IMR-90 (cell line): ENCODE data around the gene SPZ1. TPM values are rescaled to one million over a fixed set of nuclear protein-coding genes. Genes with fewer than 3 reads are reported as not detected.

Experiments
- ATAC-seq: fragments of 200-7000 bp; cut with Tn5 transposase; 2 replicates; pipeline ENCODE4 v1.9.1; 2020; ENCODE audit warnings: low read depth, mild to moderate bottlenecking, moderate library complexity
- BruUV-seq: library from RNA; stranded (reverse); fragments of 400-500 nt; replicated peaks from 2 replicates; lab custom pipeline; 2021; lab: Mats Ljungman, UMichigan
- CTCF ChIA-PET: fragments of 300-600 bp; formaldehyde crosslinking; extraction: SDS; loops from one replicate; lab custom pipeline; 2021; ENCODE audit warnings: antibody characterized with exemption; lab: Yijun Ruan, JAX
- POLR2A ChIA-PET: fragments of 300-600 bp; sonication (Branson Sonifier 250); formaldehyde crosslinking; loops from one replicate; lab custom pipeline; 2022; ENCODE audit warnings: antibody characterized with exemption; ENCODE audit not compliant: unreplicated experiment; lab: Charles Lee
- DNase-seq: peaks from one replicate; pipeline ENCODE4 v3.0.0; 2013
- H2AFZ ChIP-seq: replicated peaks from 2 replicates; pipeline ENCODE3; 2013; ENCODE audit warnings: low read length, mild to moderate bottlenecking; ENCODE audit not compliant: poor library complexity
- H2AK5ac ChIP-seq: 2 replicates; pipeline ENCODE4 v1.6.1; 2013; ENCODE audit warnings: low read depth, low read length, inconsistent platforms
- H2AK9ac ChIP-seq: replicated peaks from 2 replicates; pipeline ENCODE3; 2013; ENCODE audit warnings: mild to moderate bottlenecking, low read depth, low read length, moderate library complexity; ENCODE audit not compliant: poor library complexity
- H2BK120ac ChIP-seq: 2 replicates; pipeline ENCODE4 v1.6.1; 2013; ENCODE audit warnings: low read depth, low read length, inconsistent platforms
- H2BK15ac ChIP-seq: 3 replicates; pipeline ENCODE4 v1.6.1; 2013; ENCODE audit warnings: low read depth, low read length, inconsistent platforms
- H2BK20ac ChIP-seq: 2 replicates; pipeline ENCODE4 v1.6.1; 2013; ENCODE audit warnings: low read depth, mild to moderate bottlenecking, inconsistent platforms, low read length, moderate library complexity
- H2BK5ac ChIP-seq: 2 replicates; pipeline ENCODE4 v1.6.1; 2013; ENCODE audit warnings: mild to moderate bottlenecking, low read depth, low read length, inconsistent platforms; ENCODE audit not compliant: poor library complexity, severe bottlenecking
- H3K14ac ChIP-seq: replicated peaks from 2 replicates; pipeline ENCODE4 v1.6.1; 2013; ENCODE audit warnings: low read depth, low read length, inconsistent platforms
- H3K18ac ChIP-seq: 2 replicates; pipeline ENCODE4 v1.6.1; 2013; ENCODE audit warnings: low read depth, low read length, control low read depth
- H3K23ac ChIP-seq: 2 replicates; pipeline ENCODE4 v1.6.1; 2013; ENCODE audit warnings: low read depth, low read length, inconsistent platforms
- H3K27ac ChIP-seq: 2 replicates; pipeline ENCODE4 v1.5.1; 2013; ENCODE audit warnings: mild to moderate bottlenecking, control low read depth, low read length; ENCODE audit not compliant: insufficient read depth
- H3K27me3 ChIP-seq: 2 replicates; pipeline ENCODE4 v1.6.1; 2013; ENCODE audit warnings: low read length; ENCODE audit not compliant: control insufficient read depth, insufficient read depth
- H3K36me3 ChIP-seq: 2 replicates; pipeline ENCODE4 v1.6.1; 2013; ENCODE audit warnings: low read length, mixed read lengths; ENCODE audit not compliant: control insufficient read depth, insufficient read depth
- H3K4ac ChIP-seq: 2 replicates; pipeline ENCODE4 v1.6.1; 2013; ENCODE audit warnings: low read depth, low read length, inconsistent platforms
- H3K4me1 ChIP-seq: 2 replicates; pipeline ENCODE4 v1.6.1; 2013; ENCODE audit warnings: low read length, mixed read lengths; ENCODE audit not compliant: control insufficient read depth, insufficient read depth
- H3K4me2 ChIP-seq: 2 replicates; pipeline ENCODE4 v1.6.1; 2013; ENCODE audit warnings: low read depth, mild to moderate bottlenecking, control low read depth, low read length, moderate library complexity
- H3K4me3 ChIP-seq: 2 replicates; pipeline ENCODE4 v1.5.1; 2013; ENCODE audit warnings: low read depth, mild to moderate bottlenecking, control low read depth, low read length, moderate library complexity; ENCODE audit not compliant: insufficient read depth
- H3K56ac ChIP-seq: 2 replicates; pipeline ENCODE4 v1.6.1; 2013; ENCODE audit warnings: low read length, inconsistent platforms; ENCODE audit not compliant: insufficient read depth; ENCODE audit errors: extremely low read depth
- H3K79me1 ChIP-seq, 2 experiments: 2 replicates each; pipeline ENCODE4 v1.6.1; 2013; ENCODE audit warnings: low read length in 2 of 2, inconsistent platforms in 1 of 2, low read depth in 1 of 2
- H3K9ac ChIP-seq: 2 replicates; pipeline ENCODE4 v1.6.1; 2013; ENCODE audit warnings: low read depth, low read length, control low read depth
- H3K9me1 ChIP-seq: 2 replicates; pipeline ENCODE4 v1.6.1; 2013; ENCODE audit warnings: low read length, inconsistent platforms; ENCODE audit not compliant: insufficient read depth
- H3K9me3 ChIP-seq: 2 replicates; pipeline ENCODE4 v1.6.1; 2013; ENCODE audit warnings: low read length; ENCODE audit not compliant: control insufficient read depth, insufficient read depth
- H4K20me1 ChIP-seq: 2 replicates; pipeline ENCODE4 v1.6.1; 2013; ENCODE audit warnings: low read length, inconsistent platforms; ENCODE audit not compliant: insufficient read depth
- H4K5ac ChIP-seq: 2 replicates; pipeline ENCODE4 v1.6.1; 2013; ENCODE audit warnings: mild to moderate bottlenecking, low read depth, low read length, control low read depth
- H4K8ac ChIP-seq, 2 experiments: 2 replicates each; pipeline ENCODE4 v1.6.1; 2013; ENCODE audit warnings: low read depth in 2 of 2, low read length in 2 of 2, control low read depth in 1 of 2, inconsistent platforms in 1 of 2
- H4K91ac ChIP-seq: 2 replicates; pipeline ENCODE4 v1.6.1; 2013; ENCODE audit warnings: low read depth, low read length, inconsistent platforms; ENCODE audit not compliant: insufficient read depth
- BHLHE40 ChIP-seq: fragments of 150-350 bp; IDR thresholded peaks from 2 replicates; pipeline ENCODE4 v1.6.1; 2016; ENCODE audit warnings: mild to moderate bottlenecking, low read depth, low read length
- CEBPB ChIP-seq: IDR thresholded peaks from 2 replicates; pipeline ENCODE4 v1.6.1; 2012; ENCODE audit warnings: low read depth, low read length, improper control_type of control experiment
- CHD1 ChIP-seq: IDR thresholded peaks from 2 replicates; pipeline ENCODE4 v1.6.1; 2012; ENCODE audit warnings: low read depth, low read length, improper control_type of control experiment
- CTCF ChIP-seq: conservative IDR thresholded peaks from 2 replicates; pipeline ENCODE4 v1.5.1; 2012; ENCODE audit warnings: mild to moderate bottlenecking, low read depth, low read length, improper control_type of control experiment
- ELK1 ChIP-seq: fragments of 150-350 bp; IDR thresholded peaks from 2 replicates; pipeline ENCODE4 v1.6.1; 2016; ENCODE audit warnings: low read depth, mild to moderate bottlenecking, low read length, moderate library complexity, borderline replicate concordance
- FOS ChIP-seq: fragments of 150-350 bp; IDR thresholded peaks from 2 replicates; pipeline ENCODE4 v1.6.1; 2016; ENCODE audit warnings: low read depth, low read length
- MAFK ChIP-seq: IDR thresholded peaks from 2 replicates; pipeline ENCODE4 v1.6.1; 2012; ENCODE audit warnings: low read depth, low read length, improper control_type of control experiment
- MAZ ChIP-seq: IDR thresholded peaks from 2 replicates; pipeline ENCODE4 v1.6.1; 2012; ENCODE audit warnings: low read depth, mild to moderate bottlenecking, low read length, improper control_type of control experiment, moderate library complexity, borderline replicate concordance
- MXI1 ChIP-seq: IDR thresholded peaks from 2 replicates; pipeline ENCODE4 v1.6.1; 2012; ENCODE audit warnings: low read depth, mild to moderate bottlenecking, low read length, moderate library complexity, borderline replicate concordance
- NFE2L2 ChIP-seq: fragments of 150-350 bp; IDR thresholded peaks from 2 replicates; pipeline ENCODE4 v1.6.1; 2016; ENCODE audit warnings: low read depth, mild to moderate bottlenecking, low read length
- POLR2A ChIP-seq: IDR thresholded peaks from 2 replicates; pipeline ENCODE4 v1.6.1; 2012; ENCODE audit warnings: mild to moderate bottlenecking, low read depth, low read length
- RAD21 ChIP-seq: IDR thresholded peaks from 2 replicates; pipeline ENCODE4 v1.6.1; 2012; ENCODE audit warnings: low read length, improper control_type of control experiment
- RCOR1 ChIP-seq: IDR thresholded peaks from 2 replicates; pipeline ENCODE4 v1.6.1; 2012; ENCODE audit warnings: mild to moderate bottlenecking, low read length, improper control_type of control experiment; ENCODE audit not compliant: insufficient replicate concordance
- RFX5 ChIP-seq: IDR thresholded peaks from 2 replicates; pipeline ENCODE4 v1.8.0; 2012; ENCODE audit warnings: low read depth, mild to moderate bottlenecking, low read length, moderate library complexity
- SMC3 ChIP-seq: fragments of 150-350 bp; IDR thresholded peaks from 2 replicates; pipeline ENCODE4 v1.6.1; 2016; ENCODE audit warnings: low read depth, mild to moderate bottlenecking, antibody characterized with exemption, low read length, moderate library complexity
- USF2 ChIP-seq: fragments of 150-350 bp; IDR thresholded peaks from 2 replicates; pipeline ENCODE4 v1.6.1; 2017; ENCODE audit warnings: mild to moderate bottlenecking, antibody characterized with exemption, low read length, low read depth
- WGBS, 2 experiments: methylation state at CpG; one replicate each; pipeline versions ENCODE4 v1.1.5 to v1.1.7; 2013; ENCODE audit warnings: missing lambda C conversion rate in 2 of 2; ENCODE audit not compliant: insufficient read length in 1 of 2; ENCODE audit errors: extremely low coverage in 2 of 2; 5-methylcytosine and 5-hydroxymethylcytosine counted together
- dilution Hi-C: fragments of 300-500 bp; cut with HindIII; formaldehyde crosslinking; loops from one replicate; pipeline ENCODE4 v1.14.3; 2018; ENCODE audit warnings: low sequenced_read_pairs; ENCODE audit not compliant: unreplicated experiment
- in situ Hi-C: fragments of 300-500 bp; cut with MboI; formaldehyde crosslinking; loops from 3 replicates; pipeline ENCODE4 v1.14.3; 2019; ENCODE audit warnings: low sequenced_read_pairs, inconsistent platforms, mixed read lengths
- intact Hi-C: fragments of 100-400 bp; cut with micrococcal nuclease; formaldehyde crosslinking; loops from 2 replicates; pipeline ENCODE4 v1.10.0; 2022
- polyA plus RNA-seq, 3 experiments: library from polyadenylated mRNA; depleted of rRNA; stranded (reverse); fragments of >200 nt; gene quantifications; 2 replicates each; pipeline ENCODE4 v1.2.3, GENCODE V29; 2012; ENCODE audit warnings: low replicate concordance in 1 of 3
- total RNA-seq: library from RNA; depleted of rRNA; stranded (reverse); fragments of >200 nt; gene quantifications from 2 replicates; pipeline ENCODE4 v1.2.3, GENCODE V29; 2012

SPZ1 gene
- total and polyA plus RNA-seq, 2 of the 4 experiments (the other 2 are of a cell fraction), result not detected

- DNase-seq, result no peak
- Histone ChIP-seq H3K4me2 (no peak overlapping the region), H3K4ac (no peak overlapping the region), H4K8ac (no peak overlapping the region), H3K4me3 (no peak overlapping the region), H2BK20ac (no peak overlapping the region), H3K36me3 (no peaks in the 10 kb centered on the region), H3K23ac (no peak overlapping the region), H2BK5ac (no peak overlapping the region), H4K20me1 (no peaks in the 10 kb centered on the region), H2AK5ac (no peak overlapping the region), H4K5ac (no peak overlapping the region), H3K27ac (no peak overlapping the region), H3K18ac (no peak overlapping the region), H3K9me1 (no peaks in the 10 kb centered on the region), H3K9me3 (no peaks in the 10 kb centered on the region), H3K9ac (no peak overlapping the region), H3K27me3 (peaks cover 8% of the 10 kb centered on the region), H3K14ac (no peak overlapping the region), H2BK15ac (no peak overlapping the region), H2AK9ac (no peak overlapping the region), H3K56ac (no peak overlapping the region), H3K79me1 (no peaks in the 10 kb centered on the region), H4K91ac (no peak overlapping the region), H2BK120ac (no peak overlapping the region), H3K4me1 (no peaks in the 10 kb centered on the region), H2AFZ (no peak overlapping the region)
- dilution Hi-C loops, result no loop called here
- no TSS peak for BruUV-seq
- no CpG with 5 or more reads among the region's 1 CpG for WGBS, 2 experiments
- ChIA-PET CTCF (no interaction called here), POLR2A (no interaction called here)
- intact Hi-C loops, result no loop called here
- in situ Hi-C loops, result no loop called here
- no peak for ATAC-seq
- TF ChIP-seq BHLHE40 (no peak), ELK1 (no peak), MXI1 (no peak), RFX5 (no peak), RAD21 (no peak), MAFK (no peak), MAZ (no peak), CEBPB (no peak), CHD1 (no peak), FOS (no peak), NFE2L2 (no peak), SMC3 (no peak), POLR2A (no peak), CTCF (no peak), RCOR1 (no peak), USF2 (no peak)
Measured at GRCh38 chr5:80283360-80283759, 36.4 kb upstream of the SPZ1 start.
